Neuron (in vitro differentiated cells): ENCODE results near the gene STK32C.

Experiments used
- H2AFZ ChIP-seq: one replicate; pipeline ENCODE4 v1.6.1; 2013; ENCODE audit warnings: low read depth, mild to moderate bottlenecking, inconsistent platforms, low read length, moderate library complexity
- H3K27me3 ChIP-seq: one replicate; pipeline ENCODE4 v1.6.1; 2013; ENCODE audit warnings: low read length; ENCODE audit not compliant: insufficient read depth
- H3K36me3 ChIP-seq: one replicate; pipeline ENCODE4 v1.6.1; 2013; ENCODE audit warnings: low read length; ENCODE audit not compliant: insufficient read depth
- H3K4me1 ChIP-seq: one replicate; pipeline ENCODE4 v1.6.1; 2013; ENCODE audit warnings: low read length; ENCODE audit not compliant: insufficient read depth
- H3K4me3 ChIP-seq: 2 replicates; pipeline ENCODE4 v1.5.1; 2013; ENCODE audit warnings: mild to moderate bottlenecking, low read length, moderate library complexity
- H3K9me3 ChIP-seq: one replicate; pipeline ENCODE4 v1.6.1; 2013; ENCODE audit warnings: low read length

STK32C gene

DNA sequence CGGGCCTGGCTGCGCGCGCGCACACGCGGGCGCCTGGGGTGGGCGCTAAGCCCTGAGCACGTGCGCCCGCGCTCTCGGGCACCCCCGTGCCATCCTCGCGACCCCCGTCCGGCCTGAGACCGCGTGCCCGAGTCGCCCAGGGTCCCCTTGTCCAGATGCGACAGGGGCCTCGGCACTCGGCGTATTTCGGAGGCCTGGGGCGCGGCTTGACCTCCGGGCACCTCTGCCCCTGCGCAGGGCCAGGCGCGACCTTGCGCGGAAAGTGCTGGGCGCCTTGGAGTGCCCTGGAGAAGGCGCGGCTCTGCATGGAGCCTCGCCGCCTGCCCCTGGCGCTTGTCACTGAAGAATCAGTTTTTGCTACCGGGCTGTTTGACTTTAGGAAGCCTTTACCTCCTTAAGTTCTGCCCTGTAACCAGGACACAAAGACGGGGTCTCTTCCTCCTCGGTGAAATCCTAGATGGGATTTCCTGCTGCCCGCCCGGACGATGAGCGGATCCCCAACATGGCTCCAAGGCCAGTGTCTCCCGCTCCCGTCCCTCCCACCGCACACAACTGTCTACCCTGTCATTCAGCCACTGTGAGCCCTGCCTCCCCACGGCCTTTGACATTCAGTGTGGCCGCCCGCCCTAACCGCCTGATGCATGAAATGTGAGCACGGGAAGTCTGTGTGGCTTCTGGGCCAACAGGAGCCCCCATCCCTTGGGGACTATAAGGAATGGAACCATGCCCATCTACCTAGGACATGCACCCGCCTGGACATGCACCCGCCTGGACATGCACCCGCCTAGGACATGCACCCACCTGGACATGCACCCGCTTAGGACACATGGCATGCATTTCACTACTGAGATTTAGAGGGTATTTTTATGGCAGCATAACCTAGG is 1.1 kb upstream of the STK32C start:
- Histone ChIP-seq H3K9me3 (peaks cover under 1% of the 10 kb centered on the region), H3K4me1 (peaks cover 17% of the 10 kb centered on the region), H3K27me3 (no peaks in the 10 kb centered on the region), H3K4me3 (peak overlapping the region; percentile 79), H2AFZ (peak overlapping the region; percentile 68), H3K36me3 (no peaks in the 10 kb centered on the region)

GRCh38 chr10:132306864-132307751 is 642 bp downstream of the STK32C start:
- Histone ChIP-seq H3K4me3 (peak overlapping the region; percentile 65), H3K27me3 (no peaks in the 10 kb centered on the region)

GRCh38 chr10:132306343-132306685 is 1.4 kb downstream of the STK32C start:
- Histone ChIP-seq H2AFZ (no peak overlapping the region), H3K27me3 (no peaks in the 10 kb centered on the region), H3K9me3 (peaks cover 6% of the 10 kb centered on the region), H3K36me3 (no peaks in the 10 kb centered on the region), H3K4me1 (peaks cover 14% of the 10 kb centered on the region), H3K4me3 (no peak overlapping the region)

More at GRCh38 chr10:132306864-132307751, 642 bp downstream of the STK32C start:
- Histone ChIP-seq H2AFZ (peak overlapping the region; percentile 56), H3K36me3 (no peaks in the 10 kb centered on the region), H3K9me3 (peaks cover 6% of the 10 kb centered on the region), H3K4me1 (peaks cover 17% of the 10 kb centered on the region)

DNA sequence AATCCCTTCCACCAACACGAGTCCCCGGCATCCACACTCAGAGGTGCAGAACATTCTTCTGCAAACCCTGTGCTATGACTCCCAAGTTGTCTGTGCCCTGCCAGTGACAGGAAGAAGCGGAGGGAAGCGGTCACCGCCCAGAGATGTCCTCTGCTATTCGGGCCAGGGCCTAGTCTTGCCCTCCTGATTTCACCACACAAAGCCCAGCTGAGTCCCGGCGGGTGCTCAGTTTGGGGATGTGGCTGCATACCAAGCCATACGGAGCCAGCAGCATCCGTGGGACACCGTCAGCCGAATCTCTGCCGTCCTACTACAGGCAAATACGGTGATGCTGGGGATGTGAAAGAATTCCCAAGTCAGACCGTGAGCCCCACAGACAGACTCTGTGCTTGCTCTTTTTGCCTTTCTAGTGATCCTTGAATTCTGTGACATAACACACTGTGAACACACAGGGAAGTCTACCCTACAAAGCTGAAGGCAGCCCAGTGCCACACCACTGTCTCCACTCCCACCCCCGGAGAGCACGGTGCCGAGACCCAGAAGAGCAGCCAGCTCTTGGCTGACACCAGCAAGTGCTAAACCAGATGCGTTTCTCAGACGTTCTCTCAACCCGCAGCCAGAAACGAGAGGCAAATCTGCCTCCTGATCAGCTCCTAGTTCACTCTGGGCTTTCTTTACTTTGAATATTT is 2.0 kb downstream of the STK32C start:
- Histone ChIP-seq H3K27me3 (no peaks in the 10 kb centered on the region), H3K36me3 (no peaks in the 10 kb centered on the region), H3K4me3 (no peak overlapping the region), H2AFZ (no peak overlapping the region), H3K9me3 (peaks cover 6% of the 10 kb centered on the region), H3K4me1 (peaks cover 12% of the 10 kb centered on the region)

DNA sequence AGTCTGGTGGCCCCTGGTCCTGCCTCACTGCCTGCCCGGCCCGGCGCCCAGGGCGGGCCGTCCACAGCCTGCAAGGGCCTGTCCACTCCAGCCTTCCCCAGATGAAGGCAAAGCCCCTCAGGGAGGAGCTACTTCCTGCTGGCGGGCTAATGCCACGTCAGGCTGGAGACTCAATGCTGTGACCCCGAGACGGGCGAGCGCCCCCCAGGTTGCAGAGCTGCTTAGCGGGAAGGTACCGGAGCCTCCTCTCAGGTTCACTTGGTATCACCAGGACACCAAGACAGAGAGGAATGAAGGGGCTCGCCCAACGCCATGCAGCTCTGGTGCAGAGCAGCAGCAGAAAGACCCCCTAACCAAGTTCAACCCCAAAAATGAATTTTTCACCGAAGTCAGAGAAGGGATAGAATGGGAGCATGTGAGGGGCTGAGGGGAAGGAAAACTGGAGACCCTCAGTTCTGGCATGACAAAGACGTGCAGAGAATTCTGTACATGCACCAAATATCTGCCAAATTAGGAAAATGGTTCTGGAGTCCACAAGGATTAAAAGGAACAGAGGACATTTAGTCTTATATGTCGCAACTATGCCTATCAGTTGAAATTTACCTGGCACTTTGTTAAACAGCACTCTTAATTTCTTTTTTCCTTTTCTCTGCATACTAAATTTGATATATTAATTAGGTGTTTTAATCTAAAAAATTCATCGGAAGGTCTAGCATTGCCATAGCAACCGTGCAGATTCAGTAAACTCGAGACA is 2.8 kb downstream of the STK32C start:
- no peak overlapping the region for H2AFZ ChIP-seq
- peaks cover 12% of the 10 kb centered on the region for H3K4me1 ChIP-seq
- peaks cover 6% of the 10 kb centered on the region for H3K9me3 ChIP-seq
- no peaks in the 10 kb centered on the region for H3K36me3 ChIP-seq
- H3K27me3 ChIP-seq, result no peaks in the 10 kb centered on the region
- no peak overlapping the region for H3K4me3 ChIP-seq

- Histone ChIP-seq H3K27me3 (no peaks in the 10 kb centered on the region), H3K4me3 (no peak overlapping the region), H3K9me3 (peaks cover 8% of the 10 kb centered on the region), H3K36me3 (no peaks in the 10 kb centered on the region), H3K4me1 (peaks cover 8% of the 10 kb centered on the region), H2AFZ (no peak overlapping the region)
These were observed 4.2 kb downstream of the STK32C start for GRCh38 chr10:132303361-132304115.

DNA sequence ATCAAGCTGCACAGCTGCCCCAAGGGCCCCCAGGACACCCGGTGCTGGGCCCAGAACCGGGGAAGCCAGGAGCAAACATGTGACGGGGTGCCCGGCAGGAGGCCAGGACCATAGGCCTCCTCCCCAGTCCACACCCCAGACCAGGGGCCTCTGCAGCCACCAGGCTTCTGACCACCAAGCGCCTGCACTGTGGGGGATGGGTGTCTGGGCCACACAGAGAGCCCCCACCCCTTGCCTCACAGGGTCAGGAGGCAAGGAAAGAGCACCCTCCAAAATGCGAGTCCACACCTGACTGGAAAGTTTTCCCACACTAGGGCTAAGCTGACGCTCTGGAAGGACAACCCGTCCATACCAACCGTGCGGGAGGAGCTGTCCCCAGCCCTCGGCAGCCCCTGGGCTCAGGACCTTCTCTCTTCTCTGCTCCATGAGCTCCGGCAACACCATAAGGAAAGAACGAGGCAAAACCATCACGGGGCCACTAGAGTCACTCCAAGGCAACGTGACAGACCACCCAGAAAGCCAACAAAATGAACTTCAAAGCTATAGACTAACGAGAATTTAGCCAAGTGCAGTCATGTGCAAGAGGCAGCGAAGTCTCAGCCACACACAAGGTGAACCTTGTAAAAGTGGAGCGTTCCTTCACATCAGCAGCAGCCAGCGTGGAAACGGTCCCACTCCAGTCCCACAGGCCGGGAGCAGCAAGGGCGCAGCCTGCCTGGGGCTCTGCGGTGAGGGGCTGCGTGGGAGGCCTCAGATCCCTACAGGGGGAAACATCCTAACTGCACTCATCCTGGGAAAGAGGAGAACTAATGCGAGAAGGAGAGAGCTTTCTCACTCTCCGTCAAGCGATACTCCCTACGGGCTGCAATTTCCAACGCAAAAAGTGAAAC is 5.1 kb downstream of the STK32C start:
- H3K36me3 ChIP-seq, result no peaks in the 10 kb centered on the region
- H3K4me1 ChIP-seq, result peaks cover 15% of the 10 kb centered on the region
- H3K27me3 ChIP-seq, result no peaks in the 10 kb centered on the region
- no peak overlapping the region for H2AFZ ChIP-seq
- peaks cover 8% of the 10 kb centered on the region for H3K9me3 ChIP-seq
- no peak overlapping the region for H3K4me3 ChIP-seq

- Histone ChIP-seq H2AFZ (no peak overlapping the region), H3K9me3 (peaks cover 8% of the 10 kb centered on the region), H3K4me1 (peaks cover 11% of the 10 kb centered on the region), H3K4me3 (no peak overlapping the region), H3K36me3 (no peaks in the 10 kb centered on the region), H3K27me3 (no peaks in the 10 kb centered on the region)
These were observed 6.1 kb downstream of the STK32C start for GRCh38 chr10:132301371-132302330.

GRCh38 chr10:132300582-132300981 is 7.2 kb downstream of the STK32C start:
- Histone ChIP-seq H3K27me3 (no peaks in the 10 kb centered on the region), H3K9me3 (peaks cover 8% of the 10 kb centered on the region), H2AFZ (no peak overlapping the region), H3K4me1 (peaks cover 9% of the 10 kb centered on the region), H3K4me3 (no peak overlapping the region), H3K36me3 (no peaks in the 10 kb centered on the region)

- Histone ChIP-seq H2AFZ (no peak overlapping the region), H3K36me3 (no peaks in the 10 kb centered on the region)
These were observed 8.1 kb downstream of the STK32C start for GRCh38 chr10:132299371-132300336.

More at GRCh38 chr10:132299371-132300336, 8.1 kb downstream of the STK32C start:
- peaks cover 9% of the 10 kb centered on the region for H3K4me1 ChIP-seq
- no peak overlapping the region for H3K4me3 ChIP-seq
- no peaks in the 10 kb centered on the region for H3K27me3 ChIP-seq
- peaks cover 8% of the 10 kb centered on the region for H3K9me3 ChIP-seq
